ENCODE data around the gene PDLIM5.

- TF ChIP-seq RAD21 (IDR thresholded peaks at IDR 0.05; ENCODE audit: low read depth) = no peak
- no peak for TF ChIP-seq TCF12 (IDR thresholded peaks at IDR 0.05; ENCODE audit: low read depth)
- TF ChIP-seq EP300 (IDR thresholded peaks at IDR 0.05; ENCODE audit: borderline replicate concordance) = no peak
- TF ChIP-seq TAF1 (IDR thresholded peaks at IDR 0.05; ENCODE audit: low read depth) = no peak
- TF ChIP-seq FOXM1 (IDR thresholded peaks at IDR 0.05; ENCODE audit: borderline replicate concordance, low read depth) = no peak
- TF ChIP-seq EGR1 (IDR thresholded peaks at IDR 0.05) = no peak
- TF ChIP-seq ZBTB7A (IDR thresholded peaks at IDR 0.05; ENCODE audit: low read depth) = no peak
- TF ChIP-seq REST (IDR thresholded peaks at IDR 0.05; ENCODE audit: low read depth) = no peak
- no peak for TF ChIP-seq MAX (IDR thresholded peaks at IDR 0.05)
- no peak for TF ChIP-seq YY1 (IDR thresholded peaks at IDR 0.05; ENCODE audit: low read depth)
- no peak for TF ChIP-seq TEAD4 (IDR thresholded peaks at IDR 0.05)
- no peak for TF ChIP-seq CEBPB (IDR thresholded peaks at IDR 0.05)
- no peak for TF ChIP-seq CREB1 (IDR thresholded peaks at IDR 0.05; ENCODE audit: low read depth)
Observed at GRCh38 chr4:94537921-94538628, 86.3 kb downstream of the PDLIM5 start.
